ENCODE results near the gene CLEC7A.
A peak's percentile ranks its signal among the peaks of the same experiment; 100 is the strongest.

CLEC7A gene

GRCh38 chr12:10130042-10130441 is at the start of gene CLEC7A:
Gene CLEC7A (minus strand): TSS chr12:10130199. CDS start chr12:10130082, 117 bp downstream.
- DNase-seq = peak in 1 of 2 experiments; percentile 33

GRCh38 chr12:10179776-10180181 is 49.8 kb upstream of the CLEC7A start:
- DNase-seq = no peak

DNA sequence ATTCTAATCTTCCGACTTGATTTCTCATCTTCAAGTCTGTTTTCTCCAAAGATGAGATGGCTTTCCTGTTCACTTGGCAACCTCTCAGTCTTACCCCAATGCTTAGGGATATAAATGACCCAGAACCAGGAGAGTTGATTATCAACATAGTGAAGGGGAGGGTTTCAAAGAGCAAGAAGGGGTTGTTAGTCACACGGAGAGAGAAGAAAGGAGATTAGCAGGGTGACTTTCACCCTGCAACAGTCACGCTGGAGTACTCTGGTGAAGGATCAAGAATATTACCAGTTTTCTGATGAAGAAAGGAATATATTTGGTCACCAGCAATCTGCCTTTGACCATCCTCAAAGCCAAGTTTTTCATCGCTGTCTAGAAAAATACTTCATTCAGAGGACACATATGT is 48.8 kb upstream of the CLEC7A start, which contains the start of gene TMEM52B:
TMEM52B (plus strand) TSS at position 212 of the 400 bp plus-strand sequence. CDS start 543 bp downstream, outside the sequence.
- no peak for DNase-seq

- peak in 1 of 2 experiments; percentile 11 for DNase-seq
Observed at GRCh38 chr12:10175846-10176636, 46.0 kb upstream of the CLEC7A start.

- DNase-seq = no peak
Observed at GRCh38 chr12:10174986-10175614, 45.1 kb upstream of the CLEC7A start.

- no peak for DNase-seq
Observed at GRCh38 chr12:10171973-10172728, 42.2 kb upstream of the CLEC7A start, which contains the start of gene OLR1. Gene OLR1 (minus strand): TSS chr12:10172132. CDS start chr12:10172077, 55 bp downstream.

DNA sequence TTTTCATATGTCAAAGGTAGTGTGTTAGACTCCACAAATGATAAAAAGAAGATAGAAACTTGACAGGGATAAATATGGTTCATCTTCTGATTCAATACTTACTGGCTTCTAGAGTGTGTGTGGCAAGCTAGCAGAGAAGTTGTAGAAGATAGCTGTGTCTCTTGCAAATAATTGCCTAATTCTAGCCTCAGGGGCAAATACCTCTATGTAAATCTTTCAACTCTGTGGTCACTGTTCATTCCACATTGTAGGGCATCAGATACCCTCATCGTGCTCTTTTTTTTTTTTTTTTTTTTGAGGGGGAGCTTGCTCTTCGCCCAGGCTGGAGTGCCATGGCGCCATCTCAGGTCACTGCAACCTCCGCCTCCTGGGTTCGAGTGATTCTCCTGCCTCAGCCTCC is 40.2 kb upstream of the CLEC7A start:
- peak; percentile 30 to 68 for DNase-seq

DNA sequence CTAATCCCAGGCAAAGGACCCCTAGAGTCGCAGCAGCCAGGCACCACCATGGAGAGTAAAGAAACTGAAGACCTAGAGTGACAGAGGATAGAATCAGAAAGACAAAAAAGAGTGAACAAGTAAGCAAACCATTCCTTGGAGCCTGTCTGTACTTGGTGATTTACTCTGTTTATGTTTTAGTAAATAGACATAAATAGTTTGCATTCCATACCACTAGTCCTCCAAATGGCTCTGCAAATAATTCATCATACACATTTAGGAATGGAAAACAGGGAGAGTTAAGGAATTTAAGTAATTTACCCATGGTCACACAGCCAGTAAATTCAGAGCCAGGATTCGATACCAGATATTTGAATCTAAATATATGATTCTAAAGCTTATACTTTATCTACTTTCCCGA is 39.1 kb upstream of the CLEC7A start:
- no peak for DNase-seq

- no peak for DNase-seq
Observed at GRCh38 chr12:10167599-10167998, 37.6 kb upstream of the CLEC7A start.

- DNase-seq = no peak
Observed at GRCh38 chr12:10165421-10165820, 35.4 kb upstream of the CLEC7A start.

GRCh38 chr12:10163084-10163483 is 33.1 kb upstream of the CLEC7A start:
- DNase-seq = no peak

DNA sequence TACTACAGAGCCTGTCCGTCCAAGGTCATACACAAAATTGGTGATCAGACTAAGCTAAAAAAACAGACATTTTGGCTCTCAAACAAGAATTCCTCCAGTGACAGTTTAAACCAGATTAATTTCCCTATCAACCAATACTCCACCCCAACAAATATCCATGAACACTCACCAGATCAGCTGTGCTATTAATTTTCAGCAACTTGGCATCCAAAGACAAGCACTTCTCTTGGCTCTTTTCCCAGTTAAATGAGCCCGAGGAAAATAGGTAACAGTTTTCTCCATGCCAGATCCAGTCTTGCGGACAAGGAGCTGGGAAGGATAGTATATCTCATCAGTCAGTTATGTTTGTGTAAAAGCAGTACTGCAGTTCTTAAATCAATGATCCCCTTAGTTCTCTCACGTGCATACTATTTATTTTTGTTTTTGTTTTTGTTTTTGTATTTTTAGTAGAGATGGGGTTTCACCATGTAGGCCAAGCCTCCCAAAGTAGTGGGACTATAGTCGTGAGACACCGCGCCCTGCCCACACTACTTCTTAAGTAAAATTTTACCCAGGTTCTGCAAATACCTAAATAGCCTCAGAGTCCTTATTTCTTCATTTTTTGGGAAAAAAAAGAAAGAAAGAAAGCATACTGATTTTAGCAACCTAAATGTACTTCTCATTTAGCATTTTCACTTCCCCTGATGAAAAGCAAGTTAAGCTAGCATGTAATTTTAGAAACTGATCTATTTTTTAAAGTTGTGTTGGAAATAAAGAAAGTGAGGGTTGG is 30.8 kb upstream of the CLEC7A start:
- DNase-seq = no peak

GRCh38 chr12:10159280-10159679 is 29.3 kb upstream of the CLEC7A start:
- no peak for DNase-seq

- DNase-seq = no peak
Observed at GRCh38 chr12:10158406-10158805, 28.4 kb upstream of the CLEC7A start.

DNA sequence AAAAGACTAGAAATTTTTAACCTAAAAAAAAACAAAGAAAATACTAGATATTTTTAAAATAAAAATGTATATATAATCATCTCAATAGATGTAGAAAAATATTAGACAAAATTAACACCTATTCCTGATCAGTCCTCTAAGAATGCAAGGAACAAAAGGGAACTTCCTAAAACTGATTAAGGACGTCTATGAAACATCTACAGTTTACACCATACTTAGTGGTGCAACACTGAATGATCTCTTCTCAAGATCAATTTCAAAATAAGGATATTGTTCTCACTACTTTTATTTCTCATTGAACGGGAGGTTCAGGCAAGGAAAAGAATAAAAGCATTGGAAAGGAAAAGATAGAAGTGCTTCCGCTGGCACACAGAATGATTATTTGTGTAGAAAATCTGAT is 26.0 kb upstream of the CLEC7A start:
- DNase-seq = no peak

DNA sequence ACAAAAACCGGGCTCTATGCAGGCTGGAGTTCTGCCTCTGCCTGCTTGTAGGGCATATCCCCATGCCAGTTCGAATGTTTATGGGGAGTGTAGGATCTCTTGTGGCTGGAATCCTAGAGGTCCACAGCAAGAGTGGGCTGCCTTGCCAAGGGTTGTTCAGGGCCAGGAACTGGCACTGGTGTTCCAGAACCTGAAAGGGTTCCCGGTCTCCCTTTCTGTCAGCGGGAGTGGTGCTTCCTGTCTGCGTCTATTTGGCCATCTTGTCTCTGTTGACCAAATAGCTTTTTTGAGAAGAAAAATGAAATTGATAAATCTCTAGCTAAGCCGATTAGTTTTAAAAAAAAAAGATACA is 24.1 kb upstream of the CLEC7A start:
- no peak for DNase-seq

DNA sequence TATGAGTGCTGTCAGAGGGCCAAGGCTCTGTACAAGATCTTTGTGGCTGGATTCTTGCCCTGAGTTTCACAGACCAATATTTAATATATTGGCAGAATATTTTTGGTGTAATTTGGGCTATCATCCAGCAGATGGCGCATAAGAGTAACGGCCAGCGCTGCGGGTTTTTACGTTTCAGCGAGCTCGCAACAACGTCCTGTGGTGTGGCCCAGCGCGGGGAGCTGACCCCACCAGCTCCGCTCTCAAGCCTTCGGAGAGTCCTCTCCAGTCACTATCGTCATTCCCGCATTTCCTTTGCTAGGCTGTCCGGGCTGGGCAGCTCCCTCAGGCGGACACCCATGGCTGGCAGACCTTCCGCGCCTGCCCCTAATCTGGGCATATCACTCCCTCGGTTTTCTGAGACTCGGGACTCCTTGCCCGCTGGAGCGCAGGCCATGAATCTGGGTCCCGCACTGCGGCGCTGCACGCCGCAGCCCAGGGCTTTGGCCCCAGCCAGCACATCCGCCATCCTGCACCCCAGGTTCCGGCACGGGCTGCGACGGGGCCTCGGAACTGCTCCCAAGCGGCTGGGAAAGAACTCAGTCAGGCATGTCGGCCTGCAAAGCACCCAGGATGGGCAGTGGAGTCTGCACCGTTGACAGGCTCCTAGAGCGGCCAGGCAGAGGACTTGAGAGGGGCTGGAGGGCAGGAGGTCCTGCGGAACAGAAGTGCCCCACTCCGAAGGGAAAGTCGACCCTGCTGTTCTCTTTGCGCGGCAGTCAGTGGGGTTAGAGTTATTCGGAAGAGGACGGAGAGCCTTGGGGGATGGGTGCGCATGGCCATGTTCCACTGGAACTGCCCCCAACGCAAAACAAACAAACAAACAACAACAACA is 23.5 kb upstream of the CLEC7A start:
- peak in 1 of 2 experiments; percentile 80 for DNase-seq

DNA sequence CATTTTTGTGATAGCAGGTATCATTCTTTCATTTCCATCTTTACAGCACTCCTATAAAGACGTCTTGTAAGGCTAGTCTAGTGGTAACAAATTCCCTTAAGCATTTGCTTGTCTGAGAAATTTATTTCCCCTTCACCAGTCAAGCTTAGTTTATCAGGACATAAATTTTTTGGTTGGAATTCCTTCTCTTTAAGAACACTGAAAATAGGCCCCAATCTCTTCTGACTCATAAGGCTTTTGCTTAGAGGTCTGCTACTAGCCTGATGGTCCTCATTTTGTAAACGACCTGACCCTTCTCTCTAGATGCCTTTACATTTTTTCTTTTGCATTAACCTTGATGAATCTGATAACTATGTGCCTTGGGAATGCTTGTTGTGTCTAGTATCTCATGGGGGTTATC is 21.6 kb upstream of the CLEC7A start:
- DNase-seq = no peak

DNA sequence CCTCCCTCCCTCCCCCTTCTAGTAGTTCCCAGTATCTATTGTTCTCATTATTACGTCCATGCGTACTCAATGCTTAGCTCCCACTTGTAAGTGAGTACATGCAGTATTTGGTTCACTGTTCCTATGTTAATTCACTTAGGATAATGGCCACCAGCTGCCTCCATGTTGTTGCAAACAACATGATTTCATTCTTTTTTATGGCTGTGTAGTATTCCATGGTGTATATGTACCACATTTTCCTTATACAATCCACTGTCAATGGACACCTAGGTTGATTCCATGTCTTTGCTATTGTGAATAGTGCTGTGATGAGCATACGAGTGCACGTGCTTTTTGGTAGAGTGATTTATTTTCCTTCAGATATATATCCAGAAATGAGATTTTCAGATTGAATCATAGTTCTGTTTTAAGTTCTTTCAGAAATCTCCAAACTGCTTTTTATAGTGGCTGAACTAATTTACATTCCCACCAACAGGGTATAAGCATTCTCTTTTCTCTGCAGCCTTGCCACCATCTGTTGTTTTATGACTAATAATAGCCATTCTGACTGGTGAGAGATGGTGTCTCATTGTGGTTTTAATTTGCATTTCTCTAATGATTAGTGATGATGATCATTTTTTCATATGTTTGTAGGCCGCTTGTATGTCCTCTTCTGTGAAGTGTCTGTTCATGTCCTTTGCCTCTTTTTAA is 17.9 kb upstream of the CLEC7A start:
- DNase-seq = peak; percentile 76 to 83

- DNase-seq = no peak
Observed at GRCh38 chr12:10142976-10143589, 13.1 kb upstream of the CLEC7A start.

DNA sequence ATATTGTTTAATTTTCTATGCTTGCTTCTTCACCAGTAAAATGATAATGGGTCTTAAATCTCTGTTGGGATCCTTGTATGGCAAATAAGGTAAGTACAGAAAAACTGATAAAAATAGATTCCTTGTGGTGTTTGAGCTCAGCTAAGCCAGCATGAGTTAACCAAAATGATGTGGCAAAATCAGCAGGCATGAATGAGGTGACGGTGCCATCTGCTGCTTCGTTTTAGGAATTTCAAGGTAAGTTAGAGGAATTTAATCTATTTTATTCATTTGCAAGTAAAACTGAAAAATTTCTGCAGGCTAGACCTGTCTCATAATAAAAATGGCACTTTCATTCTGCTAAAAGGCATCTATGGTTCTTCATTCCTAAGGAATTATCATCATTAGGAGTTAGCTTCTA is 10.0 kb upstream of the CLEC7A start:
- DNase-seq = peak in 1 of 2 experiments; percentile 56
